D341Med (cell line): ENCODE results near the gene HEATR5B.
"Not testable (repeated sequence)": the region's sequence is repeated elsewhere in the genome, so short reads cannot be mapped to it uniquely, and the experiment has no call there.

ENCODE experiments used
- DNase-seq: peaks from one replicate; pipeline ENCODE4 v3.0.0; 2012; ENCODE audit warnings: low spot score

Gene HEATR5B

GRCh38 chr2:37061776-37062175, 22.4 kb downstream of the HEATR5B start:
- no peak for DNase-seq

- no peak for DNase-seq
These were observed 23.0 kb downstream of the HEATR5B start for GRCh38 chr2:37061013-37061711.

- DNase-seq = no peak
These were observed 23.7 kb downstream of the HEATR5B start for GRCh38 chr2:37060446-37060845.

- no peak for DNase-seq
These were observed 24.3 kb downstream of the HEATR5B start for GRCh38 chr2:37059841-37060240.

DNA sequence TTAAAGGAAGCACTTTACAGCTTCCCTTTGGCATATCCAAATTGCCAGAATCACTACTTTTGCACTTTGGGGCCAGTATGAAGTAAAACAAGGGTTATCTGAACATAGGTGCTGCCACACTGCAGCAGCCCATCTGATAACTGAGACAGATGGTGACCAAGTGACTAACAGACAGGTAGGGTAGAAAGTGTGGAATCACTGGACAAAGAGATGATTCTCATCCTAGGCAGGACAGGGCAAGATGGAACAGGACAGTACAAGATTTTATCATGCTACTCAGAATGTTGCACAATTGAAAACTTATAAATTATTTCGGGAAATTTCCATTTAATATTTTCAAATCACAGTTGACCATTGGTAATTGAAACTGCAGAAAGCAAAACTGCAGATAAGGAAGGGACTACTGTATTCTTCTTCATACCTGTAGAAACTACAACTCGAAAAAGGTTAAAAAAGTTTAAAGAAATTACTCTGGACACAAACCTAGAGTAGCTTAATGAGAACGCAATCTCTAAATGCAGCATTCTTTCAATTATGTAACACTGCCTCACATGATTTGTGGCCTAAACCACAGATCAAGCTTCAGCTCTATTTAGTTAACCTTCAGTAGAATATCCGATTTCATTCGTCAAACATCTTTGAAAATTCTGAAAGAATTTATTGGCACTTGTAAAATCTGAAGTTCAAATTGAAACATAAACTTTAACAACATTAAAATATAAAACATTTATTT, 31.4 kb downstream of the HEATR5B start:
- no peak for DNase-seq

GRCh38 chr2:37039580-37039979, 44.6 kb downstream of the HEATR5B start:
- DNase-seq = no peak

DNA sequence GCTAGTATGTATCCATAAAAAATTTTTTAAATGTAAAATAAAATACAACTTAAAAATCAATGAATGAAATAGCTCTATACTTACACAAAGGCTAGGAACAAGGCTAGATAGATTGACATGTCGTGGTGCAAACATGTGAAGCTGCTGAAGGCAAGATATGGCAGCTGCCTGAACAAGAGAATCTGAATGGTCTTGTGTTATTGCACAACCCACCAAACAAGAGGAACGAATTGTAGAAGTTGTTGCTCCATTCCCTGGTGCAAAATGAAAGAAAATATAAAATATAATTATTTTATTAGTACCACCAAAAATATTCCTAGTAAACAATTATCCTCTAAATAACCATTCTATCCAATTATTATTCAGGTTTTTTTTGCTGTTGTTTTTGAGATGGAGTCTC, 46.4 kb downstream of the HEATR5B start:
- no peak for DNase-seq

DNA sequence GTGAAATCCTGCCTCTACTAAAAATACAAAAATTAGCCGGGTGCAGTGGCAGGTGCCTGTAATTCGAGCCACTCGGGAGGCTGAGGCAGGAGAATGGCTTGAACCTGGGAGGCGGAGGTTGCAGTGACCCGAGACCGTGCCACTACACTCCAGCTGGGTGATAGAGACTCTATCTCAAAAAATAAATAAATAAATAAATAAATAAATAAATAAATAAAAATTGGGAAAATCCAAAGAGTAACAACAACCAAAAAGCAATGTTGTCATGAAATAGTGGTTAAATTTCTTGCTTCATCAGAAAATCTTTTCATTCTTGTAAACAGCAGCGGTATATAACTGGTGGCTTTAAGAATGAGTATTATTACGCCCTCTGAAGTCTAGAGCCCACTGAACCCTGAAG, 54.4 kb downstream of the HEATR5B start:
- no peak for DNase-seq

DNA sequence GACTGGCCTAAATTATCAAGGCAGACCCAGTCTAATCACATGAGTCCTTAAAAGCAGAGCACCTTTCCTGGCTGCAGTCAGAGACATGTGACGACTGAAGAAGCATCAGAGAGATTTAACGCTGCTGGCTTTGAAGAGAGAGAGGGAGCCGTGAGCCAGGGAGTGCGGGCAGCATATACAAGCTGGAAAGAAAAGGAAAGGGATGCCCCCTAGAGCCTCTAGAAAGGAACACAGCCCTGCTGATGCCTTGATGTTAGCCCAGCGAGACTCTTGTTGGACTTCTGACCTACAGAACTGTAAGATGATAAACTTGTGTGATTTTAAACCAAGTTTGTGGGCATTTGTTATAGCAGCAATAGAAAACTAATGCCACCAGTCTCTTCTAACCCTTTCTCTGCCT, 58.1 kb downstream of the HEATR5B start:
- peak; percentile 31 for DNase-seq

GRCh38 chr2:37020887-37021796, 63.0 kb downstream of the HEATR5B start:
- no peak for DNase-seq

- DNase-seq = no peak
These were observed 63.8 kb downstream of the HEATR5B start for GRCh38 chr2:37020212-37020886.

DNA sequence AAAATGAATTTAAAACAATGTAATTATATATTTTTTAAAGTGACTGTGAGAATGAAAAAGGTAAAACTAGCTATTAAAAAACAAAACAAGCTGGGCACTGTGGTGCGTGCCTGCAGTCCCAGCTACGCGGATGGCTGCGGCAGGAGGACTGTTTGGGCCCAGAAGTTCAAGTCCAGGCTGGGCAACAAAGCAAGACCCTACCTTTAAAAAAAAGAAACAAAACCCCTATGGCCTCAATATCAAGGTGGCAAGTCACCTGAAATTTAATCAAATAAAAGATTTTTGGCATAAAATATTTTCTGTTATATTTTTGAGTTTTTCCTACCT, 70.9 kb downstream of the HEATR5B start:
- DNase-seq = no peak

DNA sequence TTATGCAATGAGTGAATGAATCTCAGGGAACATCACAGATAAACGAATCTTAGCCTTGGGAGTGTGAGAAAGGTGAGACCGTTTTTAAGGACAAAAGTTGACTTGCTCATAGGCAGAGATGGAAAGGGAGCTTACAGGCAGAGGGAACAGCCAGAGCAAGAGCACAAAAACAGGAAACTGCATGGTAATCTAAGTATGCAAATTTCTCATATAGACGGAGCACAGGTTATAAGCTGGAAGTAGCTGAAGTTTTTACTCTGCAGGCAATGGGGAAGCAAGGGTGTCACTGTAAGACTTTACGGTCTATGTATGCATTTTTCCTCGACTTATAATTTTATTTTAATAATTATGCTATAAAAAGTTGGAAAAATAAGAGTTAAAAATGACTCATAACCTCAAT, 73.0 kb downstream of the HEATR5B start:
- no peak for DNase-seq

DNA sequence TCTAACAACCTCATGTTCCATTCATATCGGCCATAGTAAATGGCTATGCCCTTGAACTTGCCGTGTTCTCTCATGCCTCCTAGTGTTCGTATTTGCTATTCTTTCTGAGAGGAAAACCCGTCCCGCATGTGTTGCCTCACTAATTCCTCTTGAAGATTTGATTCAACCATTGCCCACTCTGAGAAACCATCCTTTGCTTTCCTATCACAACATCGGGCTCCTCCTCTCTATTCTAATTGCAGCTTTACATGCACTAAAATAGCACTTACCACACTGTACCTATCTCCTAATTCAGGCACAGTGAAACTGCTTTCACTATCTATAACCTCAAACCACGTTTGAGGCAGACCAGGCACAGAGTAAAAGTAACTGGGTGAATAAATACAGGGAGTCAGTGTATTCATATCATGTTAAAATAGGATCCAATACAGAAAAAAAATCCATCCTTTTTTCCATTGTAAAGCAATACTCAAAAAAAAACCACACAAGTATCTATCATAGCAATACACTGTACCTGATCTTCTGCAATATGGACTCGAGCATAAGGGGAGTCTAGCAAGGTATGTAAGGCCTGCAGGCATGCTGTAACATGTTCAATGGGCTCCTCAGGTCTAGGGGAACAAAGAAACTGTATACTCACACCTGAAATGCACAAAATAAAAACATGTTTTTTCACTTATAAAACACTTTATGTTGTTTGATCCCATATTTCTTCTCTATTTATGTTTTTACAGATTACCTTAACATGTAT, 78.9 kb downstream of the HEATR5B start:
- peak; percentile 27 for DNase-seq

GRCh38 chr2:37000988-37001556, 83.1 kb downstream of the HEATR5B start:
- DNase-seq = no peak

GRCh38 chr2:37000318-37000717, 83.9 kb downstream of the HEATR5B start:
- no peak for DNase-seq

DNA sequence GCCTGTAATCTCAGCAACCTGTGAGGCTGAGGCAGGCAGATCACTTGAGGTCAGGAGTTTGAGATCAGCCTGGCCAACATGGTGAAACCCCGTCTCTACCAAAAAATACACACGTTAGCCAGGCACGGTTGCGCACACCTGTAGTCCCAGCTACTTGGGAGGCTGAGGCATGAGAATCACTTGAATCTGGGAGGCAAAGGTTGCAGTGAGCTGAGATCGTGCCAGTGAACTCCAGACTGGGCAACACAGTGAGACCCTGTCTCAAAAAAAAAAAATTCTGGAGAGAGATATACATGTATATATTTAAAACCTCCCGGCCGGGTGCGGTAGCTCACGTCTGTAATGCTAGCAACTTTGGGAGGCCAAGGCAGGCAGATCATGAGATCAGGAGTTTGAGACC, 84.8 kb downstream of the HEATR5B start:
- DNase-seq = not testable (repeated sequence)

DNA sequence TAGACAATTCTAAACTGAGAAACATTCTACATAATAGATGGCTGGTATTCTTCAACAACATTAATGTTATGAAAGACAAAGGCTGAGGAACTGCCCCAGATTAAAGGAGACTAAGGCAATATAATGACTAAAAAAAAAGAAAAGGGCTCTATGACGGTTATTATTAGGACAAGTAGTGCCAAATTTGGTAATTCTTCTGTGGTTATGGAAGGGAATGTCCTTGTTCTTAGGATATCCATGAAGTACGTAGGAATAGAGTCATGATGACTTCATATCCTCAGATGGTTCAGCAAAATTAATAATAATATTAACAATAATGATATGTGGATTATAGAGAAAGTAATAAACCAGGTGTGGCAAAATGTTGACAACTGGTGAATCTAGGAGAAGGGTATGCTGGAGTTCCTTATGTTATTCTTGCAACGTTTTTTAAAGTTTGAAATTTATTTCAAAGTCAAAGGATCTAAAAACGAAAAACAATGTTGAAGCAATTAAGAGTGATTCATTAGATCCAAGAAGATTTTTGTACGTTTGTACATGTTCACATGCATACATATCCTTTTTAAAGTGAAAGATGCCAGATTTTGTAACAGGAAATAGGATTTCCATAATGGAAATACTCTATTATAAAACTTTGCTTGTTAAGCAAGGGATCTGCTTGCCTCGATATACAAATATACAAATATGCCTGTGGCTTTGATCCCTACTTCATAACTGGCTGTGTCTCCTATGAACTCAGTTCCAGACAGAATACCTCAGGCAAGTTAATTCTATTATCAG, 90.1 kb downstream of the HEATR5B start:
- no peak for DNase-seq

GRCh38 chr2:36988008-36988407, 96.2 kb downstream of the HEATR5B start:
- DNase-seq = no peak

DNA sequence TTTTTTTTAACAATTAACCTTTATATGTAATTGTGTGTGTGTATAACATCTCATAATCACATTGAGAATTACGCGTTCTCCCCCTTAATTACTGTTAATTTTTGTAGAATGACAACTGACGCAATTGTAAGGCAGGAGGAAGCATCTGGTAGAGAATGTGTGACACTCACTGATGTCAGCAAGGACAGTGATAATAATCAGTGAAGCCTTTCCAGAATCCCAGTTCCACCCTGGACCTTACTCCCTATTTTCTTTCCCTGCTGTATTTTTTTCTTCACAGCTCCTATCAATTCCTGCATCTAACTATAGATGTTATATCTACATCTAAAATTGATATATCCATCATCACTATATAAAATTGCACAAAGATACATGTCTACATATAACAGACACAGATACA, 101.7 kb downstream of the HEATR5B start:
- DNase-seq = no peak
